HG03039 (cell line): ENCODE measurements around the gene RFT1.

ENCODE experiments used
- ATAC-seq: cut with Tn5 transposase; IDR thresholded peaks from one replicate; pipeline ENCODE4 v1.9.1; 2021; ENCODE audit warnings: mild to moderate bottlenecking, moderate library complexity; ENCODE audit not compliant: unreplicated experiment

The RFT1 gene

GRCh38 chr3:53038679-53039375 is 91.4 kb downstream of the RFT1 start:
- no peak for ATAC-seq
